PC-9 (cell line): ENCODE measurements around the gene SMURF1. TPM values are rescaled to one million over a fixed set of nuclear protein-coding genes. Genes with fewer than 3 reads are reported as not detected.

Experiments
- BruUV-seq: library from RNA; stranded (reverse); fragments of 400-500 nt; replicated peaks from 2 replicates; lab custom pipeline; 2021; lab: Mats Ljungman, UMichigan
- CTCF ChIA-PET: fragments of 300-600 bp; sonication (Branson Sonifier 250); formaldehyde crosslinking; loops from one replicate; lab custom pipeline; 2022; ENCODE audit warnings: antibody characterized with exemption; lab: Charles Lee
- POLR2A ChIA-PET: fragments of 300-600 bp; sonication (Branson Sonifier 250); formaldehyde crosslinking; loops from one replicate; lab custom pipeline; 2022; ENCODE audit warnings: antibody characterized with exemption; ENCODE audit not compliant: unreplicated experiment; lab: Charles Lee
- DNase-seq, 2 experiments: peaks; one replicate each; pipeline versions ENCODE4 v3.0.0 to v3.0.0-alpha.2; 2015 to 2022; ENCODE audit warnings: mixed read lengths in 1 of 2
- H2AFZ ChIP-seq: fragments of 200-600 bp; sonication (generic); 2 replicates; pipeline ENCODE4 v1.8.1; 2017; ENCODE audit warnings: antibody characterized with exemption
- H3F3A ChIP-seq: fragments of 200-600 bp; sonication (generic); 2 replicates; pipeline ENCODE4 v1.8.1; 2017; ENCODE audit warnings: antibody characterized with exemption, mild to moderate bottlenecking, low read depth; ENCODE audit not compliant: insufficient read depth
- H3K27ac ChIP-seq: fragments of 200-600 bp; sonication (generic); 2 replicates; pipeline ENCODE4 v1.6.1; 2016; ENCODE audit warnings: mixed run types
- H3K27me3 ChIP-seq: fragments of 200-600 bp; sonication (generic); 2 replicates; pipeline ENCODE4 v1.6.1; 2016; ENCODE audit warnings: low read depth, mixed run types; ENCODE audit not compliant: insufficient read depth
- H3K36me3 ChIP-seq: fragments of 200-600 bp; sonication (generic); 2 replicates; pipeline ENCODE4 v1.6.1; 2016; ENCODE audit warnings: low read depth, mixed run types
- H3K4me1 ChIP-seq: fragments of 200-600 bp; sonication (generic); replicated peaks from 2 replicates; pipeline ENCODE4 v1.6.1; 2016; ENCODE audit warnings: mixed run types; ENCODE audit not compliant: insufficient read depth
- H3K4me2 ChIP-seq: fragments of 200-600 bp; sonication (generic); 2 replicates; pipeline ENCODE4 v1.6.1; 2017; ENCODE audit warnings: mixed run types
- H3K4me3 ChIP-seq: fragments of 200-600 bp; sonication (generic); 2 replicates; pipeline ENCODE4 v1.6.1; 2016; ENCODE audit warnings: mixed run types
- H3K79me2 ChIP-seq: fragments of 200-600 bp; sonication (generic); 2 replicates; pipeline ENCODE4 v1.6.1; 2017; ENCODE audit warnings: low read depth, mixed run types
- H3K9me2 ChIP-seq: fragments of 200-600 bp; sonication (generic); 2 replicates; pipeline ENCODE4 v1.8.1; 2017; ENCODE audit warnings: mild to moderate bottlenecking; ENCODE audit not compliant: insufficient read depth
- H3K9me3 ChIP-seq: fragments of 200-600 bp; sonication (generic); 2 replicates; pipeline ENCODE4 v1.8.1; 2016; ENCODE audit warnings: low read depth; ENCODE audit not compliant: insufficient read depth
- H4K20me1 ChIP-seq: fragments of 200-600 bp; sonication (generic); 2 replicates; pipeline ENCODE4 v1.8.1; 2017; ENCODE audit not compliant: insufficient read depth
- CTCF ChIP-seq: fragments of 200-600 bp; sonication (generic); conservative IDR thresholded peaks from 2 replicates; pipeline ENCODE4 v1.6.1; 2017; ENCODE audit warnings: mixed run types, antibody characterized with exemption, mild to moderate bottlenecking, moderate library complexity
- EZH2 ChIP-seq: fragments of 200-600 bp; sonication (generic); IDR thresholded peaks from 2 replicates; pipeline ENCODE4 v1.8.0; 2017; ENCODE audit warnings: antibody characterized with exemption, low read depth
- intact Hi-C: fragments of 100-400 bp; cut with micrococcal nuclease; formaldehyde crosslinking; loops from one replicate; pipeline ENCODE4 v1.10.0; 2022; ENCODE audit not compliant: unreplicated experiment
- total RNA-seq: library from RNA; stranded (reverse); gene quantifications from 2 replicates; pipeline ENCODE4 v1.2.3, GENCODE V29; 2021

Gene SMURF1
- total RNA-seq, 1 experiment from 2014 or later, result 53.2 TPM

- Histone ChIP-seq H3K9me3 (no peaks in the 10 kb centered on the region), H3K79me2 (peaks cover 100% of the 10 kb centered on the region), H3K36me3 (no peaks in the 10 kb centered on the region), H2AFZ (no peak overlapping the region), H3K4me2 (no peak overlapping the region), H3K4me3 (no peak overlapping the region), H3K9me2 (no peaks in the 10 kb centered on the region), H3K4me1 (peaks cover 20% of the 10 kb centered on the region), H3K27ac (no peak overlapping the region), H3F3A (peaks cover 26% of the 10 kb centered on the region), H4K20me1 (peaks cover 83% of the 10 kb centered on the region), H3K27me3 (no peaks in the 10 kb centered on the region)
- DNase-seq, result no peak
- intact Hi-C loops, result no loop called here
- ChIA-PET POLR2A (no interaction called here), CTCF (no interaction called here)
- BruUV-seq, result no TSS peak
- TF ChIP-seq EZH2, result no peak
- TF ChIP-seq CTCF, result no peak
These were observed 49.5 kb downstream of the SMURF1 start for GRCh38 chr7:99094401-99094800.

GRCh38 chr7:99092064-99092720 is 51.7 kb downstream of the SMURF1 start:
- CTCF ChIA-PET, result no interaction called here
- H3K4me2 ChIP-seq, result no peak overlapping the region
- intact Hi-C loops, result no loop called here

More at GRCh38 chr7:99092064-99092720, 51.7 kb downstream of the SMURF1 start:
- Histone ChIP-seq H3K36me3 (no peaks in the 10 kb centered on the region), H3K9me3 (no peaks in the 10 kb centered on the region), H3K79me2 (peaks cover 100% of the 10 kb centered on the region), H3K4me1 (peaks cover 9% of the 10 kb centered on the region; the same call in 1 of the 2 replicates), H3K9me2 (no peaks in the 10 kb centered on the region), H3K4me3 (no peak overlapping the region), H3K27ac (no peak overlapping the region), H3K27me3 (no peaks in the 10 kb centered on the region), H3F3A (peaks cover 19% of the 10 kb centered on the region), H2AFZ (no peak overlapping the region), H4K20me1 (peaks cover 80% of the 10 kb centered on the region)
- TF ChIP-seq CTCF (no peak), EZH2 (no peak)
- BruUV-seq, result no TSS peak
- no peak for DNase-seq
- POLR2A ChIA-PET, result no interaction called here
